ENCODE data around the gene PRF1. TPM values are rescaled to one million over a fixed set of nuclear protein-coding genes. Genes with fewer than 3 reads are reported as not detected.

The PRF1 gene
- total and polyA plus RNA-seq, 2 experiments from 2014 or later, result 0.13 TPM; not detected in 1

- H3K9me2 ChIP-seq (ENCODE audit: insufficient read depth), result peaks cover 9% of the 10 kb centered on the region; the same call in 1 of the 2 replicates
Measured at GRCh38 chr10:70586348-70586930, 16.1 kb downstream of the PRF1 start.

More at GRCh38 chr10:70586348-70586930, 16.1 kb downstream of the PRF1 start:
- no peak overlapping the region for H3K4me2 ChIP-seq
- no peak overlapping the region for H3K4me3 ChIP-seq
- ATAC-seq (no peak), DNase-seq (ENCODE audit: low spot score) (no peak)
- Mint-ChIP-seq H3K4me3 (no peak overlapping the region), H3K27ac (no peak overlapping the region), H3K9me3 (no peaks in the 10 kb centered on the region), H3K36me3 (ENCODE audit: low read depth) (no peaks in the 10 kb centered on the region), H3K4me1 (peaks cover 20% of the 10 kb centered on the region), H3K27me3 (ENCODE audit: insufficient read depth, low read depth, poor library complexity) (peaks cover 10% of the 10 kb centered on the region)
- no peak overlapping the region for H2AFZ ChIP-seq
- H3K4me1 ChIP-seq (ENCODE audit: insufficient read depth), result peaks cover 14% of the 10 kb centered on the region; the same call in 1 of the 2 replicates
- H3K36me3 ChIP-seq (ENCODE audit: insufficient read depth), result no peaks in the 10 kb centered on the region
- H4K20me1 ChIP-seq (replicated peaks; ENCODE audit: insufficient read depth), result no peaks in the 10 kb centered on the region
- no peak overlapping the region for H3K27ac ChIP-seq (ENCODE audit: low read depth)
- peaks cover 3% of the 10 kb centered on the region; the same call in 1 of the 2 replicates for H3F3A ChIP-seq (replicated peaks; ENCODE audit: low read depth)
- TF ChIP-seq JUNB (IDR thresholded peaks at IDR 0.05; ENCODE audit: unreplicated experiment) (no peak), EZH2phosphoT487 (IDR thresholded peaks at IDR 0.05; ENCODE audit: unreplicated experiment) (no peak), POLR2AphosphoS5 (IDR thresholded peaks at IDR 0.05; ENCODE audit: low read depth) (no peak), ZNF331 (CRISPR knock-in tag; IDR thresholded peaks at IDR 0.05; ENCODE audit: low read depth) (no peak), ZNF114 (CRISPR knock-in tag; IDR thresholded peaks at IDR 0.05) (no peak), STAT1 (IDR thresholded peaks at IDR 0.05; ENCODE audit: unreplicated experiment) (no peak)
- TF ChIP-seq, protein P1, sequence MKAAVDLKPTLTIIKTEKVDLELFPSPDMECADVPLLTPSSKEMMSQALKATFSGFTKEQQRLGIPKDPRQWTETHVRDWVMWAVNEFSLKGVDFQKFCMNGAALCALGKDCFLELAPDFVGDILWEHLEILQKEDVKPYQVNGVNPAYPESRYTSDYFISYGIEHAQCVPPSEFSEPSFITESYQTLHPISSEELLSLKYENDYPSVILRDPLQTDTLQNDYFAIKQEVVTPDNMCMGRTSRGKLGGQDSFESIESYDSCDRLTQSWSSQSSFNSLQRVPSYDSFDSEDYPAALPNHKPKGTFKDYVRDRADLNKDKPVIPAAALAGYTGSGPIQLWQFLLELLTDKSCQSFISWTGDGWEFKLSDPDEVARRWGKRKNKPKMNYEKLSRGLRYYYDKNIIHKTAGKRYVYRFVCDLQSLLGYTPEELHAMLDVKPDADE (IDR thresholded peaks at IDR 0.05), result no peak
- TF ChIP-seq, protein P2, sequence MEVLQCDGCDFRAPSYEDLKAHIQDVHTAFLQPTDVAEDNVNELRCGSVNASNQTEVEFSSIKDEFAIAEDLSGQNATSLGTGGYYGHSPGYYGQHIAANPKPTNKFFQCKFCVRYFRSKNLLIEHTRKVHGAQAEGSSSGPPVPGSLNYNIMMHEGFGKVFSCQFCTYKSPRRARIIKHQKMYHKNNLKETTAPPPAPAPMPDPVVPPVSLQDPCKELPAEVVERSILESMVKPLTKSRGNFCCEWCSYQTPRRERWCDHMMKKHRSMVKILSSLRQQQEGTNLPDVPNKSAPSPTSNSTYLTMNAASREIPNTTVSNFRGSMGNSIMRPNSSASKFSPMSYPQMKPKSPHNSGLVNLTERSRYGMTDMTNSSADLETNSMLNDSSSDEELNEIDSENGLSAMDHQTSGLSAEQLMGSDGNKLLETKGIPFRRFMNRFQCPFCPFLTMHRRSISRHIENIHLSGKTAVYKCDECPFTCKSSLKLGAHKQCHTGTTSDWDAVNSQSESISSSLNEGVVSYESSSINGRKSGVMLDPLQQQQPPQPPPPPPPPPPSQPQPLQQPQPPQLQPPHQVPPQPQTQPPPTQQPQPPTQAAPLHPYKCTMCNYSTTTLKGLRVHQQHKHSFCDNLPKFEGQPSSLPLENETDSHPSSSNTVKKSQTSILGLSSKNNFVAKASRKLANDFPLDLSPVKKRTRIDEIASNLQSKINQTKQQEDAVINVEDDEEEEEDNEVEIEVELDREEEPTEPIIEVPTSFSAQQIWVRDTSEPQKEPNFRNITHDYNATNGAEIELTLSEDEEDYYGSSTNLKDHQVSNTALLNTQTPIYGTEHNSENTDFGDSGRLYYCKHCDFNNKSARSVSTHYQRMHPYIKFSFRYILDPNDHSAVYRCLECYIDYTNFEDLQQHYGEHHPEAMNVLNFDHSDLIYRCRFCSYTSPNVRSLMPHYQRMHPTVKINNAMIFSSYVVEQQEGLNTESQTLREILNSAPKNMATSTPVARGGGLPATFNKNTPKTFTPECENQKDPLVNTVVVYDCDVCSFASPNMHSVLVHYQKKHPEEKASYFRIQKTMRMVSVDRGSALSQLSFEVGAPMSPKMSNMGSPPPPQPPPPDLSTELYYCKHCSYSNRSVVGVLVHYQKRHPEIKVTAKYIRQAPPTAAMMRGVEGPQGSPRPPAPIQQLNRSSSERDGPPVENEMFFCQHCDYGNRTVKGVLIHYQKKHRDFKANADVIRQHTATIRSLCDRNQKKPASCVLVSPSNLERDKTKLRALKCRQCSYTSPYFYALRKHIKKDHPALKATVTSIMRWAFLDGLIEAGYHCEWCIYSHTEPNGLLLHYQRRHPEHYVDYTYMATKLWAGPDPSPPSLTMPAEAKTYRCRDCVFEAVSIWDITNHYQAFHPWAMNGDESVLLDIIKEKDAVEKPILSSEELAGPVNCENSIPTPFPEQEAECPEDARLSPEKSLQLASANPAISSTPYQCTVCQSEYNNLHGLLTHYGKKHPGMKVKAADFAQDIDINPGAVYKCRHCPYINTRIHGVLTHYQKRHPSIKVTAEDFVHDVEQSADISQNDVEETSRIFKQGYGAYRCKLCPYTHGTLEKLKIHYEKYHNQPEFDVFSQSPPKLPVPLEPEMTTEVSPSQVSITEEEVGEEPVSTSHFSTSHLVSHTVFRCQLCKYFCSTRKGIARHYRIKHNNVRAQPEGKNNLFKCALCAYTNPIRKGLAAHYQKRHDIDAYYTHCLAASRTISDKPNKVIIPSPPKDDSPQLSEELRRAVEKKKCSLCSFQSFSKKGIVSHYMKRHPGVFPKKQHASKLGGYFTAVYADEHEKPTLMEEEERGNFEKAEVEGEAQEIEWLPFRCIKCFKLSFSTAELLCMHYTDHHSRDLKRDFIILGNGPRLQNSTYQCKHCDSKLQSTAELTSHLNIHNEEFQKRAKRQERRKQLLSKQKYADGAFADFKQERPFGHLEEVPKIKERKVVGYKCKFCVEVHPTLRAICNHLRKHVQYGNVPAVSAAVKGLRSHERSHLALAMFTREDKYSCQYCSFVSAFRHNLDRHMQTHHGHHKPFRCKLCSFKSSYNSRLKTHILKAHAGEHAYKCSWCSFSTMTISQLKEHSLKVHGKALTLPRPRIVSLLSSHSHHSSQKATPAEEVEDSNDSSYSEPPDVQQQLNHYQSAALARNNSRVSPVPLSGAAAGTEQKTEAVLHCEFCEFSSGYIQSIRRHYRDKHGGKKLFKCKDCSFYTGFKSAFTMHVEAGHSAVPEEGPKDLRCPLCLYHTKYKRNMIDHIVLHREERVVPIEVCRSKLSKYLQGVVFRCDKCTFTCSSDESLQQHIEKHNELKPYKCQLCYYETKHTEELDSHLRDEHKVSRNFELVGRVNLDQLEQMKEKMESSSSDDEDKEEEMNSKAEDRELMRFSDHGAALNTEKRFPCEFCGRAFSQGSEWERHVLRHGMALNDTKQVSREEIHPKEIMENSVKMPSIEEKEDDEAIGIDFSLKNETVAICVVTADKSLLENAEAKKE (CRISPR knock-in tag; IDR thresholded peaks at IDR 0.05), result no peak
- H3K27me3 ChIP-seq (ENCODE audit: insufficient read depth), result no peaks in the 10 kb centered on the region
- H3K79me2 ChIP-seq (replicated peaks; ENCODE audit: insufficient read depth), result no peaks in the 10 kb centered on the region
